ENCODE data around the gene FTCD. TPM values are rescaled to one million over a fixed set of nuclear protein-coding genes. Genes with fewer than 3 reads are reported as not detected.

Gene FTCD
- total RNA-seq, 1 experiment from 2014 or later: 6.7 TPM

DNA sequence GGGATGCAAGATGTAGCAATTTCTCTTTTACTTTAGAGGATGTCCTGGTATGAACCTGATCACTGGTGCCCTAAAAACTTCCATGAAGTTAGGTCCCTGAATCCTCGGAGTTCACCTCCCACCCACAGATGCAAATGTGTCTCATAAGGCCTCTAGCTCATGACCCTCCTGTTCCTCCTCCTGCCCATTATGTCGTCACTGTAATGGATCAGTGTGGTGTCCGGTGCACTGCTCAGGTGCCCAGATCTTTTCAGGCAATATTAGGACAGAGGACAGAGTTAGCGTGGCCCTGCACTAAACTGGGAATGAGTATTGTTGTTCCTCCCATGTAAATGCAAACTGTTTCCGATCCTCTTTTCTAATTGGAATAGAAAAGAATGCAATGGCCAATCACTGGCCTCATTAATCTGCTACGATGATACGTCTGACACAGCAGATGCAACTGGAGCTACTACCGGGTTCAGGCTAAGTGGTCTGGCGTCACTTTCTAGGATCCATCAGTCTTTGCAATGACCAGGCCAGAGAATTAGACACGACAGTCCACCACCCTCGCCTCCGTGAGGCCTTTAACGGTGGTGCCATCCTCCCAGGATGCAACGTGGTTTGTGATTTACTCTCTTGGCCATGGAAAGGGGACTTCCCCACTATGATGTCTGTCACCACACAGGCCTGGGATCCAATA, 60.8 kb downstream of the FTCD start:
- no peak overlapping the region for H3K9ac ChIP-seq (ENCODE audit: extremely low read depth, insufficient read length, low read length)
- DNase-seq: no peak
- H4K20me1 ChIP-seq (ENCODE audit: control insufficient read depth, insufficient read depth, insufficient read length): no peaks in the 10 kb centered on the region
- H3K27me3 ChIP-seq (ENCODE audit: insufficient read depth, low read length): peaks cover 2% of the 10 kb centered on the region; the same call in 1 of the 2 replicates
- H3K14ac ChIP-seq (ENCODE audit: insufficient read depth, low read length): no peak overlapping the region
- H3K27ac ChIP-seq (ENCODE audit: insufficient read length, low read depth, low read length): no peak overlapping the region
- H3K23ac ChIP-seq (ENCODE audit: insufficient read length, low read depth, low read length): no peak overlapping the region
- H3K18ac ChIP-seq (ENCODE audit: insufficient read length, low read depth, low read length): no peak overlapping the region
- H3K23me2 ChIP-seq (ENCODE audit: insufficient read length, low read depth, low read length, poor library complexity, severe bottlenecking): peaks cover 8% of the 10 kb centered on the region
- H3K27ac Mint-ChIP-seq: no peak overlapping the region
- peaks cover 15 to 18% (median 16%) of the 10 kb centered on the region in 3 experiments for H3K36me3 Mint-ChIP-seq (ENCODE audit: insufficient read depth in 1 of 3, low read depth in 3 of 3)
- H2BK5ac ChIP-seq (ENCODE audit: insufficient read length, low read length): no peak overlapping the region
- H3K4me3 Mint-ChIP-seq: no peak overlapping the region
- WGBS (ENCODE audit: extremely low coverage, insufficient read length, low lambda C conversion rate): no CpG with 5 or more reads among the region's 14 CpGs
- H2BK20ac ChIP-seq (ENCODE audit: low read depth, low read length, poor library complexity, severe bottlenecking): no peak overlapping the region
- peaks cover 17% of the 10 kb centered on the region for H3K9me3 ChIP-seq (ENCODE audit: control insufficient read depth, low read depth, low read length)
- H3K4me1 ChIP-seq (ENCODE audit: insufficient read depth, low read length): no peaks in the 10 kb centered on the region
- no peak overlapping the region for H3K4me2 ChIP-seq (ENCODE audit: insufficient read depth, insufficient read length, low read length)
- H3K27me3 Mint-ChIP-seq (ENCODE audit: low read depth): peaks cover 20% of the 10 kb centered on the region
- H3K79me2 ChIP-seq (ENCODE audit: insufficient read depth, low read length): no peaks in the 10 kb centered on the region
- no peak overlapping the region for H2BK12ac ChIP-seq (ENCODE audit: insufficient read length, low read depth, low read length)
- no peak overlapping the region for H4K8ac ChIP-seq (replicated peaks; ENCODE audit: insufficient read length, low read depth, low read length)
- H3K79me1 ChIP-seq (ENCODE audit: insufficient read depth, low read depth, low read length, poor library complexity, severe bottlenecking): no peaks in the 10 kb centered on the region
- peaks cover 3 to 6% of the 10 kb centered on the region in 2 experiments for H3K4me1 Mint-ChIP-seq
- H4K91ac ChIP-seq (ENCODE audit: insufficient read length, low read depth, low read length): no peak overlapping the region
- H3K56ac ChIP-seq (ENCODE audit: insufficient read length, low read depth, low read length): no peak overlapping the region
- no peak overlapping the region for H2BK15ac ChIP-seq (ENCODE audit: low read depth, low read length)
- H2AK5ac ChIP-seq (ENCODE audit: insufficient read length, low read length): no peak overlapping the region
- H4K5ac ChIP-seq (ENCODE audit: insufficient read length, low read depth, low read length): no peak overlapping the region
- no peak for TF ChIP-seq CTCF (conservative IDR thresholded peaks at IDR 0.05)
- H3K9me3 Mint-ChIP-seq: peaks cover 33 to 44% of the 10 kb centered on the region in 2 experiments
- H3T11ph ChIP-seq (ENCODE audit: low read length): no peak overlapping the region
- no peak overlapping the region for H3K4ac ChIP-seq (ENCODE audit: low read depth, low read length)
- H2BK120ac ChIP-seq (ENCODE audit: low read depth, low read length, poor library complexity, severe bottlenecking): no peak overlapping the region
- no peak overlapping the region for H2AFZ ChIP-seq (ENCODE audit: low read length)
